Tibial nerve (tissue), 4 donors: ENCODE measurements around the gene RAB1A. TPM values are rescaled to one million over a fixed set of nuclear protein-coding genes. Genes with fewer than 3 reads are reported as not detected.
A peak's percentile ranks its signal among the peaks of the same experiment; 100 is the strongest.

ENCODE experiments used
- DNase-seq, 2 donors: peaks; one replicate each; pipeline ENCODE4 v3.0.0-alpha.2; 2019; ENCODE audit warnings: low spot score in 2 of 2
- H3K27ac ChIP-seq, 4 donors: fragments of 200-600 bp; sonication (generic) in 3 of 4; one replicate each; pipeline ENCODE4 v1.5.1; 2017 to 2019; ENCODE audit warnings: mild to moderate bottlenecking in 1 of 4
- H3K27me3 ChIP-seq, 2 donors: fragments of 200-600 bp; sonication (generic) in 1 of 2; one replicate each; pipeline versions ENCODE4 v1.5.1 to v1.6.0; 2017 to 2019
- H3K36me3 ChIP-seq, 3 donors: fragments of 200-600 bp; sonication (generic); one replicate each; pipeline ENCODE4 v1.5.1; 2018 to 2019
- H3K4me1 ChIP-seq, 4 donors: fragments of 200-600 bp; sonication (generic) in 3 of 4; one replicate each; pipeline ENCODE4 v1.5.1; 2017 to 2019
- H3K4me3 ChIP-seq, 4 donors: fragments of 200-600 bp; sonication (generic) in 3 of 4; one replicate each; pipeline ENCODE4 v1.5.1; 2017 to 2019; ENCODE audit warnings: mild to moderate bottlenecking in 1 of 4, moderate library complexity in 1 of 4
- H3K9me3 ChIP-seq, 4 donors: fragments of 200-600 bp; sonication (generic) in 3 of 4; one replicate each; pipeline ENCODE4 v1.5.1; 2017 to 2019
- CTCF ChIP-seq, 5 experiments: fragments of 200-600 bp in 3 of 5; fragments of 450-650 bp in 2 of 5; sonication (generic) in 3 of 5; IDR thresholded peaks; one replicate each; pipeline ENCODE4 v1.5.1; 2016 to 2019; ENCODE audit warnings: antibody characterized with exemption in 5 of 5, mild to moderate bottlenecking in 3 of 5, moderate library complexity in 2 of 5
- EP300 ChIP-seq, 2 donors: sonication (generic); formaldehyde crosslinking; IDR thresholded peaks; one replicate each; pipeline ENCODE4 v1.6.1; 2017; ENCODE audit warnings: antibody characterized with exemption in 2 of 2, mild to moderate bottlenecking in 1 of 2
- POLR2A ChIP-seq, 2 donors: fragments of 450-650 bp; IDR thresholded peaks; one replicate each; pipeline ENCODE4 v1.6.1; 2017; ENCODE audit warnings: antibody characterized with exemption in 2 of 2, mild to moderate bottlenecking in 2 of 2, moderate library complexity in 2 of 2
- WGBS, 2 donors: methylation state at CpG; one replicate each; pipeline ENCODE4 v1.1.5; 2018; 5-methylcytosine and 5-hydroxymethylcytosine counted together
- total RNA-seq, 4 donors: library from RNA; depleted of rRNA; stranded (reverse); fragments of >200 nt; gene quantifications; one replicate each; pipeline ENCODE4 v1.1.0, GENCODE V29; 2016

RAB1A gene
- total RNA-seq, 4 donors from 2014 or later, result 69.6 to 93.0 (median 81.6) TPM

GRCh38 chr2:65169760-65170136 lies 39.8 kb upstream of the RAB1A start:
- H3K9me3 ChIP-seq, result no peaks in the 10 kb centered on the region
- no peak overlapping the region for H3K27ac ChIP-seq
- TF ChIP-seq CTCF (IDR thresholded peaks at IDR 0.05) (no peak), POLR2A (IDR thresholded peaks at IDR 0.05) (no peak), EP300 (IDR thresholded peaks at IDR 0.05) (no peak)
- peaks cover 0 to 7% (median 0%) of the 10 kb centered on the region in 4 donors for H3K4me1 ChIP-seq
- DNase-seq, result no peak
- H3K36me3 ChIP-seq, result no peaks in the 10 kb centered on the region
- H3K4me3 ChIP-seq, result no peak overlapping the region
- H3K27me3 ChIP-seq, result no peaks in the 10 kb centered on the region
- 64 to 72% methylated on average over 4 of the region's 4 CpGs for WGBS, 2 donors

- H3K36me3 ChIP-seq, result no peaks in the 10 kb centered on the region
- peak overlapping the region in 3 of 4 donors; percentile 5 to 75 (median 58) for H3K27ac ChIP-seq
- no peak overlapping the region for H3K4me3 ChIP-seq
- TF ChIP-seq CTCF (IDR thresholded peaks at IDR 0.05) (no peak), EP300 (IDR thresholded peaks at IDR 0.05) (peak in 1 of 2 donors; percentile 64)
- no peaks in the 10 kb centered on the region for H3K27me3 ChIP-seq
- no peaks in the 10 kb centered on the region for H3K9me3 ChIP-seq
- no peak for DNase-seq
- 73 to 74% methylated on average over 7 of the region's 7 CpGs for WGBS, 2 donors
- H3K4me1 ChIP-seq, result peaks cover 0 to 16% (median 6%) of the 10 kb centered on the region in 4 donors
These were observed 35.7 kb upstream of the RAB1A start for GRCh38 chr2:65165558-65165957.

GRCh38 chr2:65164426-65164891 lies 34.6 kb upstream of the RAB1A start:
- DNase-seq, result peak in 1 of 2 donors; percentile 10
- WGBS, 2 donors, result 35 to 38% methylated on average over 2 of the region's 2 CpGs
- H3K36me3 ChIP-seq, result no peaks in the 10 kb centered on the region
- no peak overlapping the region for H3K4me3 ChIP-seq
- TF ChIP-seq POLR2A (IDR thresholded peaks at IDR 0.05) (no peak), EP300 (IDR thresholded peaks at IDR 0.05) (peak in 1 of 2 donors; percentile 17)
- peak overlapping the region in 3 of 4 donors; percentile 7 to 75 (median 58) for H3K27ac ChIP-seq
- no peaks in the 10 kb centered on the region for H3K27me3 ChIP-seq
- H3K4me1 ChIP-seq, result peaks cover 0 to 16% (median 6%) of the 10 kb centered on the region in 4 donors
- no peaks in the 10 kb centered on the region for H3K9me3 ChIP-seq

GRCh38 chr2:65161551-65162100 lies 31.7 kb upstream of the RAB1A start:
- Histone ChIP-seq H3K4me1 (peaks cover 0 to 16% (median 6%) of the 10 kb centered on the region in 4 donors), H3K4me3 (no peak overlapping the region), H3K9me3 (no peaks in the 10 kb centered on the region), H3K36me3 (no peaks in the 10 kb centered on the region), H3K27ac (no peak overlapping the region), H3K27me3 (no peaks in the 10 kb centered on the region)
- 75 to 79% methylated on average over 9 of the region's 9 CpGs for WGBS, 2 donors
- no peak for TF ChIP-seq CTCF (IDR thresholded peaks at IDR 0.05)
- no peak for TF ChIP-seq EP300 (IDR thresholded peaks at IDR 0.05)
- TF ChIP-seq POLR2A (IDR thresholded peaks at IDR 0.05), result no peak
- no peak for DNase-seq

DNA sequence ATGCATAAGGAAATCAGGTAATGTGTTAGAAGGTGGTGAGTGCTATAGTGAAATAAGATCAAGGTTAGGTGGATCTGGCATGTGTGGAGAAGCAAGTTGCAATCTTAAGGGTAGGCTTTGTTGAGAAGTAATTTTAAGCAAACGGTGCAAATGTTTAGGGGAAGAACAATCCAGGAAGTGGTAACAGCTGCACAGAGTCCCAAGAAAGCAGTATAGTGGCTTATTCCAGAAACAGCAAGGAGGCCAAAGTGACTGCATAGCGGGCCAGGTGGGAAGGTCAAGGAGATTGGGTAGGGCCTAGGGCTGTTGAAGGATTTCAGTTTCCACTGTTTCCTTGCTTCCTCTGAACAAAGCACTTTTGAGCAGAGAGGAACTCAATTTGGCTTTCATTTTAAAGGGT lies 30.0 kb upstream of the RAB1A start:
- WGBS, 2 donors, result 59 to 67% methylated on average over 2 of the region's 2 CpGs
- H3K4me3 ChIP-seq, result no peak overlapping the region
- H3K27me3 ChIP-seq, result no peaks in the 10 kb centered on the region
- H3K4me1 ChIP-seq, result peaks cover 0 to 12% (median 5%) of the 10 kb centered on the region in 4 donors
- no peaks in the 10 kb centered on the region for H3K9me3 ChIP-seq
- no peaks in the 10 kb centered on the region for H3K36me3 ChIP-seq
- DNase-seq, result no peak
- TF ChIP-seq CTCF (IDR thresholded peaks at IDR 0.05) (no peak), POLR2A (IDR thresholded peaks at IDR 0.05) (no peak), EP300 (IDR thresholded peaks at IDR 0.05) (no peak)
- no peak overlapping the region for H3K27ac ChIP-seq
